ENCODE measurements around the gene SLC35F3.

DNA sequence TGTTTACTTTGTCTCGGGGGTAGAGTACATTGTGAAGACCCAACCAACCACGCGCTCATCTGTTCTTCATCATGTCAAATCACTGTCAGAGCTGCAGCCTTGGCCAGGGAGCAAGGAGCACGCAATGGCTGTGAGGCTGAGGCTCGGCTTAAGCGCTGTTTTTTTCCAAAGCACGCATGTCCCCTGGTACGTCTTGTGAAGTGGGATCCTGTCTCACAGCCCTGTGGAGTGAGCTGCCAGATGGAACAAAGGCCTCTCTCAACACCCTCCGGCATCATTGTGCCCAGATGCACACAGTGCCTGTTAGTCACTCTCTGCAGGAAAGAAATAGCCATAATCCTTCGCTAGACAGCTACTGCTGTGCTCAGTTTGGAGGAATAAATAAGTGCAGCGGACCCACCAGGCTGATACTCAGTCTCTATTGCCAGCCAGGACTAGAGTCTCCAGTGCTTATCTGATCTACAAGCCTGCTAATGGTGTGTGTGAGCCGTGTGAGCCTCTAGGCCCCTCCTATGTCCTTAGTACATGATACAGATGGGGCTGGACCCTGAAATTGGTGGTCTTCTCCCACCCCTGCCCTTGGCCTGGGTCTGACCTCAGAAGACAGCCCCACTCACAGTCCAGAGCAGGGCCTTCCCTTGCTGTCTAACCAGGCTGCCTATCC is 377.5 kb downstream of the SLC35F3 start:
- TF ChIP-seq CTCF (IDR thresholded peaks at IDR 0.05; ENCODE audit: insufficient read depth, low read depth, low read length) (no peak), EZH2 (IDR thresholded peaks at IDR 0.05; ENCODE audit: insufficient read depth, low read length) (no peak)

Measured in astrocyte (in vitro differentiated cells and primary cell).